GM12878 (cell line): Measurements from ENCODE around the gene COG2. TPM values are rescaled to one million over a fixed set of nuclear protein-coding genes. Genes with fewer than 3 reads are reported as not detected.

ENCODE experiments used
- ATAC-seq: fragments of 200-7000 bp; cut with Tn5 transposase; 3 replicates; pipeline ENCODE4 v1.9.1; 2020; ENCODE audit warnings: mild to moderate bottlenecking, moderate library complexity
- BruUV-seq: library from RNA; stranded (reverse); fragments of 400-500 nt; replicated peaks from 2 replicates; lab custom pipeline; 2021; lab: Mats Ljungman, UMichigan
- CTCF ChIA-PET: fragments of 300-600 bp; sonication (Branson Sonifier 250); formaldehyde crosslinking; extraction: SDS; loops from one replicate; lab custom pipeline; 2021; ENCODE audit warnings: inconsistent platforms; lab: Yijun Ruan, JAX
- POLR2A ChIA-PET: fragments of 350-600 bp; formaldehyde crosslinking; extraction: SDS; loops from one replicate; lab custom pipeline; 2021; ENCODE audit warnings: inconsistent platforms; lab: Charles Lee
- RAD21 ChIA-PET: fragments of 300-600 bp; sonication (Branson Sonifier 250); formaldehyde crosslinking; loops from one replicate; lab custom pipeline; 2023; ENCODE audit warnings: antibody characterized with exemption; ENCODE audit not compliant: unreplicated experiment; lab: Charles Lee
- SMC1A ChIA-PET: fragments of 300-600 bp; sonication (Branson Sonifier 250); formaldehyde crosslinking; loops from one replicate; lab custom pipeline; 2023; ENCODE audit not compliant: unreplicated experiment, uncharacterized antibody; lab: Charles Lee
- DNase-seq: peaks from one replicate; pipeline ENCODE4 v3.0.0-alpha.2; 2011; ENCODE audit warnings: low read depth, low spot score
- FAIRE-seq: peaks from 3 replicates; lab custom pipeline; 2011; peaks lifted over from hg19 to GRCh38; lab: Jason Lieb, UNC
- H2AFZ ChIP-seq: 2 replicates; pipeline ENCODE4 v1.6.0; 2011; ENCODE audit warnings: low read depth, low read length, control low read depth; ENCODE audit not compliant: control insufficient read depth
- H3K27ac ChIP-seq: 2 replicates; pipeline ENCODE4 v1.5.1; 2011; ENCODE audit warnings: control low read depth; ENCODE audit not compliant: control insufficient read depth, insufficient read depth
- H3K27me3 ChIP-seq, 2 experiments: replicated peaks in 1 of 2; 2 replicates each; pipeline versions ENCODE4 v1.6.0 to v1.6.1; 2011; ENCODE audit warnings: low read length in 1 of 2; ENCODE audit not compliant: control insufficient read depth in 2 of 2, insufficient read depth in 2 of 2
- H3K36me3 ChIP-seq, 2 experiments: 2 replicates each; pipeline ENCODE4 v1.5.1; 2011; ENCODE audit warnings: low read length in 1 of 2; ENCODE audit not compliant: control insufficient read depth in 2 of 2, insufficient read depth in 2 of 2
- H3K4me1 ChIP-seq: 2 replicates; pipeline ENCODE4 v1.6.1; 2011; ENCODE audit warnings: mild to moderate bottlenecking, low read length, moderate library complexity, mixed read lengths; ENCODE audit not compliant: control insufficient read depth, insufficient read depth
- H3K4me2 ChIP-seq: 2 replicates; pipeline ENCODE4 v1.6.0; 2011; ENCODE audit warnings: control low read depth; ENCODE audit not compliant: control insufficient read depth, insufficient read depth
- H3K4me3 ChIP-seq: fragments of 200-600 bp; sonication (generic); 2 replicates; pipeline ENCODE4 v1.5.1; 2016
- H3K79me2 ChIP-seq: 2 replicates; pipeline ENCODE4 v1.6.0; 2011; ENCODE audit warnings: low read length; ENCODE audit not compliant: control insufficient read depth, insufficient read depth
- H3K9ac ChIP-seq: 2 replicates; pipeline ENCODE4 v1.8.0; 2011; ENCODE audit warnings: low read length, control low read depth, mixed read lengths; ENCODE audit not compliant: control insufficient read depth, insufficient read depth
- H3K9me3 ChIP-seq: replicated peaks from 3 replicates; pipeline ENCODE4 v1.5.1; 2011; ENCODE audit warnings: mild to moderate bottlenecking, low read length; ENCODE audit not compliant: control insufficient read depth, insufficient read depth
- H4K20me1 ChIP-seq: 2 replicates; pipeline ENCODE4 v1.6.0; 2011; ENCODE audit not compliant: control insufficient read depth, insufficient read depth
- BCL3 ChIP-seq: IDR thresholded peaks from 2 replicates; pipeline ENCODE4 v1.6.1; 2011; ENCODE audit warnings: borderline replicate concordance, low read depth, mild to moderate bottlenecking, moderate library complexity, low read length; ENCODE audit not compliant: insufficient read depth, poor library complexity, severe bottlenecking
- DPF2 ChIP-seq: fragments of 450-650 bp; IDR thresholded peaks from 2 replicates; pipeline ENCODE4 v1.6.1; 2017; ENCODE audit warnings: mild to moderate bottlenecking
- EED ChIP-seq: sonication (generic); IDR thresholded peaks from 2 replicates; pipeline ENCODE4 v1.6.1; 2016; ENCODE audit warnings: antibody characterized with exemption, low read depth
- GABPA ChIP-seq: IDR thresholded peaks from 2 replicates; pipeline ENCODE4 v1.6.1; 2014; ENCODE audit warnings: antibody characterized with exemption, low read depth, mild to moderate bottlenecking, inconsistent platforms
- IRF3 ChIP-seq: fragments of 450-650 bp; IDR thresholded peaks from 2 replicates; pipeline ENCODE4 v1.6.1; 2014; ENCODE audit warnings: mild to moderate bottlenecking
- NFXL1 ChIP-seq: fragments of 450-650 bp; IDR thresholded peaks from 2 replicates; pipeline ENCODE4 v1.6.1; 2017; ENCODE audit warnings: antibody characterized with exemption, mild to moderate bottlenecking, borderline replicate concordance
- SMAD5 ChIP-seq: IDR thresholded peaks from 2 replicates; pipeline ENCODE4 v1.6.1; 2016; ENCODE audit warnings: antibody characterized with exemption, low read depth
- SRF ChIP-seq, 2 experiments: IDR thresholded peaks; 2 replicates each; pipeline ENCODE4 v1.6.1; 2011; ENCODE audit warnings: low read depth in 2 of 2, low read length in 2 of 2, mild to moderate bottlenecking in 1 of 2, moderate library complexity in 1 of 2
- STAT3 ChIP-seq: IDR thresholded peaks from 2 replicates; pipeline ENCODE4 v1.6.1; 2011; ENCODE audit warnings: low read depth, low read length, improper control_type of control experiment
- ZNF24 ChIP-seq: fragments of 450-650 bp; IDR thresholded peaks from 2 replicates; pipeline ENCODE4 v1.6.1; 2017; ENCODE audit warnings: antibody characterized with exemption, mild to moderate bottlenecking
- WGBS: methylation state at CpG from one replicate; pipeline ENCODE4 v1.1.6; 2016; ENCODE audit warnings: low lambda C conversion rate; ENCODE audit not compliant: insufficient replicate concordance, insufficient coverage; ENCODE audit errors: missing lambda C conversion rate; 5-methylcytosine and 5-hydroxymethylcytosine counted together
- in situ Hi-C: fragments of 300-500 bp; cut with MboI; formaldehyde crosslinking; loops from 9 replicates; pipeline ENCODE4 v1.14.3; 2018; ENCODE audit warnings: mixed read lengths
- intact Hi-C: fragments of 100-400 bp; cut with micrococcal nuclease; formaldehyde crosslinking; loops from one replicate; pipeline ENCODE4 v1.14.2; 2022; ENCODE audit not compliant: unreplicated experiment
- polyA plus RNA-seq, 11 experiments: library from polyadenylated mRNA; depleted of rRNA in 4 of 11; unstranded in 6 of 11; stranded (reverse) in 5 of 11; fragments of >200 nt; fragmentation: Nextera tagmentation in 4 of 11; fragmentation: Illumina TruSeq in 1 of 11; extraction: Ambion mirVana in 4 of 11; extraction: Trizol in 1 of 11; gene quantifications; 1 replicate in 1 of 11; 2 replicates in 10 of 11; pipeline versions ENCODE4 v1.2.1 to v1.2.3, GENCODE V29; 2011 to 2016; ENCODE audit warnings: inconsistent platforms in 2 of 11, missing spikeins in 2 of 11, low read depth in 1 of 11
- total RNA-seq, 4 experiments: library from RNA; depleted of rRNA in 3 of 4; stranded (reverse); fragments of >200 nt in 3 of 4; fragmentation: Illumina TruSeq in 1 of 4; extraction: Trizol in 1 of 4; gene quantifications; 2 replicates each; pipeline versions ENCODE4 v1.2.1 to v1.2.3, GENCODE V29; 2013 to 2021

Gene COG2
- total and polyA plus RNA-seq, 10 of the 15 experiments (the other 5 are each of a cell fraction or from before 2014, with no cell fraction given), result 15.0 to 31.5 (median 28.3) TPM

GRCh38 chr1:230703679-230704385 lies 61.6 kb downstream of the COG2 start:
- CTCF ChIA-PET, result no interaction called here
- POLR2A ChIA-PET, result no interaction called here
- FAIRE-seq (no peak), ATAC-seq (no peak), DNase-seq (no peak)
- 49% methylated on average over 8 of the region's 8 CpGs for WGBS
- no peak overlapping the region for H3K4me3 ChIP-seq
- SMC1A ChIA-PET, result no interaction called here
- H4K20me1 ChIP-seq, result no peaks in the 10 kb centered on the region
- H3K27me3 ChIP-seq, result peaks cover 0 to 2% of the 10 kb centered on the region in 2 experiments; a peak in 2 of 4 replicates
- no peak overlapping the region for H3K9ac ChIP-seq
- no TSS peak for BruUV-seq
- no peaks in the 10 kb centered on the region for H3K4me1 ChIP-seq
- H3K27ac ChIP-seq, result no peak overlapping the region
- H3K9me3 ChIP-seq, result no peaks in the 10 kb centered on the region
- H3K4me2 ChIP-seq, result no peak overlapping the region
- no peaks in the 10 kb centered on the region for H3K79me2 ChIP-seq
- TF ChIP-seq DPF2 (no peak), SRF (IDR thresholded peaks at IDR 0.05; ENCODE audit: low read depth in 2 of 2, low read length in 2 of 2) (no peak), NFXL1 (no peak), BCL3 (no peak), SMAD5 (no peak), ZNF24 (no peak), IRF3 (no peak), STAT3 (no peak), GABPA (no peak), EED (no peak)
- in situ Hi-C loops, result no loop called here
- H2AFZ ChIP-seq, result no peak overlapping the region
- RAD21 ChIA-PET, result no interaction called here
- intact Hi-C loops, result no loop called here
- H3K36me3 ChIP-seq, result no peaks in the 10 kb centered on the region
